Stimulated activated CD8-positive, alpha-beta memory T cell treated with anti-CD3 and anti-CD28 coated beads, Interleukin-15, amount 100 ng/mL, for 48 hours (primary cell): ENCODE measurements around the gene IFNLR1.

Experiments
- DNase-seq, 2 donors: peaks; one replicate each; pipeline ENCODE4 v3.0.0-alpha.2; 2020; ENCODE audit warnings: low read depth in 2 of 2

Gene IFNLR1

DNA sequence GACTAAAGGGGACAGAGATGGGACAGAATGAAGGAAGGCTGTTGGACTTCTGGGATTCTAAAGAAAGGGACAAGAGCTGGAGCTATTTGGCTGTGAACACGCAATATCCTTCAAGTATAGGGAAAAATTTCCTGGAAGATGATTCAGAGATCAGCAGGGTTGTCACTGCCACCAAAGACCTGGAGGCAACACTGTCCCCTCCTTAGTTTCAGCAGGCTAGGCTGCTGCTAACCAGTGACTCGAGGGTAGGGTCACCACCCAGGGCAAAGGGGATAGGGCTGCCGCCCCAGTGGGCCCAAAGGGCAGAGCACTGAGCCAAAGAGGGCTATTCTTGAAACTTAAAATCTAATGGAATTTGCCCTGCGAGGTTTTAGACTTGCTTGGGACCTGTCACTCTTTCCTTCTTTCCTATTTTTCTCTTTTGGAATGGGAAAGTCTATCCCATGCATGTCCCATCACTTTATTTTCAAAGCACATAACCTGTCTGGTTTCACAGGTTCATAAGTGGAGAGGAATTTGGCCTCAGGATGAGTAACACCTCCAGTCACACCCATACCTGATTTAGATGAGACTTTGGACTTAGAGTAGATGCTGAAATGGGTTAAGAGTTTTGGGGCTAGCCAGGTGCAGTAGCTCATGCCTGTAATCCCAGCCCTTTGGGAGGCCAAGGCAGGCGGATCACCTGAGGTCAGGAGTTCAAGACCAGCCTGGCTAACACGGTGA, 11.9 kb downstream of the IFNLR1 start:
- no peak for DNase-seq

DNA sequence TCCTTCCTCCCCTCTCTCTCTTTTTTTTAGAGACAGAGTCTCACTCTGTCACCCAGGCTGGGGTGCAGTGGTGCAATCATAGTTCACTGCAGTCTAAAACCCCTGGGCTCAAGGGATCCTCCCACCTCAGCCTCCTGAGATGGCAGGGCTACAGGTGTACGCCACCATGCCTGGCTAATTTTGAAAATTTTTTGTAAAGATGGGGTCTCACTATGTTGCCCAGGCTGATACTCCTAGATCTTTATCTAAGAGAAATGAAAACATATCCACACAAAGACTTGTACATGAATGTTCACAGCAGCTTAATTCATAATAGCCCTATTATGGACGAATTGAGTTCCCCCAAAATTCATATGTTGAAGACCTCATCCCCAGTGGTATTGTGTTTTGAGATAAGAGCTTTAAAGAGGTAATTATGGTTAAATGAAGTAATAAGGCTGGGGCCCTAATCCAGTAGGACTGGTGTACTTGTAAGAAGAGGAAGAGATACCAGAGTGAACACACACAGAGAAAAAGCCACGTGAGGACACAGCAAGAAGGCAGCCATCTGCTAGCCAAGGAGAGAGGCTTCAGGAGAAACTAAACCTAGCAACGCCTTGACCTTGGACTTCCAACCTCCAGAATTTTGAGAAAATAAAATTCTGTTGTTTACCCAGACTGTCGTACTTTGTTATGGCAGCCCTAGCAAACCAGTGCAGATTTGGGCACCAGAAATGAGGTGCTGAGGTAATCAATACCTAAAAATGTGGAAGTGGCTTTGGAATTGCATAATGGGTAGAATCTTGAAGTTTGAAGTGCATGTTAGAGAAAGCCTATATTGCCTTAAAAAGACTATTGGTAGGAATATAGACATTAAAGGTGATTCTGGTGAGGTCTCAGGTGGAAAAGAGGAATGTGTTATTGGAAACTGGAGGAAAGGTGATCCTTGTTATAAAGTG, 13.2 kb downstream of the IFNLR1 start:
- DNase-seq = no peak

DNA sequence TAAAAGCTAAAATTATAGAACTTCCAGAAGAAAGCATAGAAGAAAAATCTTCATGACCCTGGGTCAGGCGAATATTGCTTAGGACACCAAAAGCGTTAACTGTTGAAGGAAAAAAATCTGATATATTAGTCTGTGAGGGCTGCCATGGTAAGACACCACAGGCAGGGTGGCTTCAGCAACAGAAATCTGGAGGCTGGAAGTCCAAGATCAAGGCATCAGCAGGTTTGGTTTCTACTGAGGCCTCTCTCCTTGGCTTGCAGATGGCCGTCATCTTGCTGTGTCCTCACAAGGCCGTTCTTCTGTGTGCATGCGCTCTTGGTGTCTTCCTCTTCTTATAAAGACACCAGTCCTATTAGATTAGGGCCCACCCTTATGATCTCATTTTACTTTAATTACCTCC, 14.5 kb downstream of the IFNLR1 start:
- DNase-seq = no peak

DNA sequence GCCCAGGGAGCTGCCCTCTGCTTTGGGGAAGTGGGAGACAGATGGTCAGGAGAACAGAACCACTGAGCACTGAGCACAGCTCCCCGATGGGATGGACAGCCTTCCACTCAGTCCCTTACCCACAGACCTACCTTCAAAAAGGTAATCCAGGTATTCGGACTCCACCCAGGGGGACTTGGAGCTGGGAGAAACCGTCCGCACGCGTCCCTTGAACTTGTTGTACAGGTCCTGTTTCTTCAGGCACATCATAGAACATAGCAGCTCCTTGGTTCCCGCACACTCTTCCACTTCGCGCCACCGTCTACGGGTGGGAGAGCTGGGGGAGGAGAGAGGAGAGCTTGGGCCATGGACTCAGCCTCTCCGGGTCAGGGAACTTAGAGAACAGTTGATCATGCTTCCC, 17.8 kb downstream of the IFNLR1 start:
- DNase-seq = no peak

DNA sequence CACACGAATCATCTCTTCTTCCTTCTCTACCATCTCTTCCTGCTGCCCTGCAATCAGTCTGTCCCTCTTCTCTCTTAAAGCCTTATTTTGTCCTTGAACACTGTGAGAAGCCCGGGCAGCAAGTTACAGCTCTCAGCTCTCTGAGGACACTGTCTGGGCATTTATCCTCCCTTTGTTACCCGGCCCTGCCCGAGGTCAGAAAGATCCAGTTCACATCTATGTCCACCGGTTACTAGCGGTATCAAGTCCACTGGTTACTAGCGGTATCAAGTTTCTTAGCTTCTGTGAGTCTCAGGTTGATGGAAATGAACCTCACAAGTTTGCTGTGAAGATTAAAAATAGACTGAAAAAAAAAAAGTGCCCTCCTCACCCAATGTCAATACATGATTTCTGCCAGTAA, 18.8 kb downstream of the IFNLR1 start:
- no peak for DNase-seq

DNA sequence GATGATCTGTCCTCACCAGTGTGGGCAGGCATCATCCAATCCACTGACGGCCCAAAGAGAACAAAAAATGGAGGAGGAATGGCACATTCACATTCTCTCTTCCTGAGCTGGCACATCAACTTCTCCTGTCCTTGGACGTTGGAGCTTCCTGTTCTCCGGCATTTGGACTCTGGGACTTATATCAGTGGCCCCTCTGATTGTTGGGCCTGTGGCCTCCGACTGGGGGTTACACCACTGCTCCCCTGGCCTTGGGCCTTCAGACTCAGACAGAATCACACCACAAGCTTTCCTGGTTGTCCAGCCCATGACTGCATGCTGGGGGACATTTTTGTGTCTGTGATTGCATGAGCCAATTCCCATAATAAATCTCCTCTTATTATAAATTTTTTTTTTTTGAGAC, 20.1 kb downstream of the IFNLR1 start:
- DNase-seq = no peak

DNA sequence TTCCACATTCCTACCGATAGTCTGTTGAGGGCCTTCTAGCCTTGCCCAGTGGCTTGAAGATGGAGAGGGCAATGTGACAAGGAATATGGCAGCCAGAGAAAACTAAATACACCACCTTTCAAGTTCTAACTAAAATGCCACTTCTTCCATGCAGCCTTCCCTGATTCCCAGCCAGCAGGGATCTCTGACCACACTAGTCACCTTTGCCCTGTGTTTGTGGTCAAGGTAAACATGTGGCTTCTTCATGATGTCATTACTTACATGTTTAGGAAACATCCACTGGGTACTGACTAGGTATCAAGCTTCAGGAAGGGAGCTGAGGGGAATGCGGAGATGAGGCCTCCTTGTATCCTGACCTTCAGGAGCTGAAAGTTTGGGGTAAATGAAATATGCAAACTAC, 21.6 kb downstream of the IFNLR1 start:
- no peak for DNase-seq

DNA sequence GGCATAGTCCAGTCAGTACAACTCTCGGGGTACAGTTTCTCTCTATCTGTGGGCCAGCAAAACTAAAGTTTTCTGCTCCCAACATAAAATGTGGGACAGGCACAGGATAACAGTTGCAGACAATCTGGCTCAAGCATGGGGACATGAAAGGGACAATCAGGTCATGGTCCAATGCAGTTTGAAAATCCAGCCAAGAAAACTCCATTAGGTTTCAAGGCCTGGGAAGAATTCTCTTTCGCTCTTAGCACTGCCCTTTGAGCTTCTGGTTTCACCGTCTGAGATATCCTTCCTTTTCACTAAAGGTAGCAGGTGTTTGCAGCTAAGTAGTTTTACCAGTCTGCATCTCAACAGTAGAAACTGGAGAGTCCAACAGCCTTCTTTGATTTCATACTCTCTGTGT, 23.1 kb downstream of the IFNLR1 start:
- no peak for DNase-seq

DNA sequence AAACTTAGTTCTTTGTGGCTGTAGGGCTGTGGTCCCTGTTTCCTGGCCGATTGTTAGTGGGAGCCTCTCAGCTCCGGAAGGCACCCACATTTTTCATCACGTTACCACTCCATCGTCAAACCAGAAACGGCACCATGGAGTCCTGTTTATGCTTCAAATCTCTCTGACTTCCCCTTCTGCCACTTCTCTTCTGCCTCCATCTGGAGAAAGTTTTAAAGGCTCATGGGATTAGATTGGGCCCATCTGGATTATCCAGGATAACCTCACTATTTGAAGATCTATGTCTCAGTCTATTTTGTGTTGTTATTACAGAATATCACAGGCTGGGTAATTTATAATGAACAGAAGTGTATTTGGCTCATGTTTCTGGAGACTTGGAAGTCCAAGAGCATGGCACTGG, 24.9 kb downstream of the IFNLR1 start:
- no peak for DNase-seq

DNA sequence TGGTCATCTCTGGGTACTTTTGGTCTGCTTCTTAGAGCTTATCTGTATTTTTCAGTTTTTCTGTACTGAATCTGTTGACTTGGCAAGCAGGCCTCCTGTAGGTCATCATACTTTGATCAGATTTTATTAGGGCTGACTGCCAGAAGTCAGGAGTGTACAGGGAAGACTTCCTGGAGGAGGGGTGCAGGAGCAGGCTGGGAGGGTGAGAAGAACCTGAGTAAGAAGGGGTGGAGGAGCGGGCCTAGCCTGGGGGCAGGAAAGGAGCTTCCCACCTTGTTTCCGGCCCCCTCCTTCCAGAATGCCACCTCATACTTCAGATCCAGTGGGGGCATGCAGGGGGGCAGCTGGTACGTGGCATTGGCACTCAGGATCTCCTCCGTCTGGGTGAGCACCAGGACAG, 25.8 kb downstream of the IFNLR1 start:
- DNase-seq = no peak

DNA sequence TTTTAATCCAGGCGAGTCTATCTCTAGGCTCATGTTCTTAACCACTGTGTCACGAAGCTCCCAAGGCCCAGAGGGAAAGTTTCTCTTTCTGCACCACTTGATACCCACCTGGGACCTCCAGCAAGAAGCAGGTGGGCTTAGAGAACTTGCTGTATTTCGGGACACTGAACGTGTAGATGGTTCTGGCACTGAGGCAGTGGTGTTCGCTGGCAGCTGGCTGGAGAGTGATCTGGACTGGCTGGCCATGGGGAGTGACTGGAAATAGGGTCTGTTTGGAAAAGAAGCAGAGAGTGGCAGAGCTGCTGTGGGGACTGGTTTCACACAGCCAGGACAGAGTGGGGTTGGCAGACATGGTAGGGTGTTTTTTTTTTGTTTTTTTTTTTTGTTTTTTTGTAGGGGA, 27.7 kb downstream of the IFNLR1 start:
- no peak for DNase-seq

DNA sequence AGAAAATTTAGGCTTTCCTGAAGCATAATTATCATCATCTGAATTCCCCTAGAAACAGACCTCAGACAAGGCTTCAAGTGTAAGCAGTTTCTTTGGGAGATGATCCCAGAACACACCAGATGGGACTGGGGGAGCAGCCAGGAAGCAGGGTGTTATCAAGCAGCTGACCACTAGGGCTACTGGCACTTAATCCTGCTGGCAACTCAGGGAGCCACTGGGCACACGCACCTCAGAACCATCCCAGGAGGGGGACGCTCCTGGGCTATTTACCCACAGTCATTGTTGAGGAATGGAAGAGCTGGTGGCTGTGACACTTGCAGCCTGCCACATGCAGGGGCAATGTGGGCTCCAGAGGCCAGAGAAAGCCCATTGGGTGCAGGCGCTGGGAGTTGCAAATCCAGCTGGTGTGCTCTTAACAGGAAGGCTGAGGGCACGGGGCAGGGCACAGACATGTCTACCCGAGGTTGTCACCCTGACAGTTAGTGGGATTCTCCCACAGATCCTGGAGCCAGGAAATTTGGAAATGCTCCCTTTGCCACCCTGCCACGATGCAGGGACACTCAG, 29.1 kb downstream of the IFNLR1 start:
- no peak for DNase-seq

DNA sequence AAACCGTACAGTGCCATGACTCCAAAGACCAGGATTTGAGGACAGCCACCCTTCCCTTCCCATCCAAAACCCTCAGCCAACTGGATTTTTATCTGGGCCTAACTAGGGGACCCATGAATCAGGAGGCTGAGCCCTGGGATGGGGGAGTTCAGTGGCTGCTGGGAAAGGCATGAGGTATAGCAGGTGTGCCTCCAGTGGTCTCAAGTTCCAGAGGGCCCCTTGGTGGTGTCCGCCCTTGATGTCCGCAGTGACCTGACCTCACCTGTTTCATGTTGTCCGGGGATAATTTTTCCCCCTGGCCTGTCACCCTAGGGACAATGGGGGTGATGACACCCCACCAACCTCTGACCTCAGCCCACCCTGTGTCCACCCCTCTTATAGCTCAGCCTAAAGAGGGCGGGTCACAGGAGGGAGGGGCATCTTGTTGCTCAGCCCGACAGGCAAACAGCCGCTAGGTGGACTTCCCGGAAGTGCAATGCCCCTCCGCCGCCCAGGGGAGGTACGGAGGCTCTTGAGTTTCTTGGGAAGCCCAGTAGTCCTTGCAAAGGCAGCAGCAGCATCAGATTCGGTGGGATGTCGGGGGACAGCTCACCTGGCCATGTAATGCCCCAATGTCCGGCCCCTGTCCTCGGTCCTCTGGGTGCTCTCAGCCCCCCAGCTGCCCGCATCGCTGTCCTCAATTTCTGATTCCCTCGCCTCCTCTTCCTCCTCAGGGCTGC, 30.4 kb downstream of the IFNLR1 start:
- no peak for DNase-seq

DNA sequence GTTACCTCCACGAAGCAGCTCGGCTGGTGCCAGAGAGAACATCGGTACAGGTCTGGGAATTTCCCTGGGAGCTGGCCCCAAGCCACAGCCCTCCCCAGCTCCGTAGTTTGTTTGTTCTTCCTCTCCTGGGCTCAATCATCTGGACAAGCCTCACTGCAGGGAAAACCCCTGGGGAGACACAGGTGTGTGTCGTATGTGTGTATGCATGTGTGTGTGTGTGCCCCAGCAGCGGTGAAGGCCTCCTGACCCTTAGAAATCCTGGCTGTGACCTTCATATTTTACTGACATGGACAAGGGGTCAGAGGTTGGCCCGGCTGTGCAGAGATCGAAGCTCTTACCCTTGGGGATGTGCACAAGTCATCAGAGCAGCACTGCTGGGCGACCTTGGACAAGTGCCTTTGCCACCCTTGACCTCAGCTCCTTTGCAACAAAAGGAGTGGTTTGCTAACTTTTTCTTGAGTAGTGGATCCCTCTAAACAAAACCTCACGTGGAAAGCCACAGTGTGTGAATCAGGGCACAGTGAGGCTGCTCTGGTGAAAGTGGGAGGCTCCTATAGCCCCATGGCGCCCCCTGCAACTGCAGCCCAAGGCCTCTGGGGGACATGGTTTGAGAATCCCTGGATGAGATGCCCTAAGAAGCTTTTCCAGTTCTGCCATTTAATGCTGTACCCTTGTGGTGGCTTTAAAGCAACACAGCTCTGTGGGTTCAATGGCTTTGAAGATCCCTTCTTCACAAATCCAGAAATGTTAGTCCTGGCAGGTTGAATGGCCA, 31.9 kb downstream of the IFNLR1 start:
- no peak for DNase-seq

DNA sequence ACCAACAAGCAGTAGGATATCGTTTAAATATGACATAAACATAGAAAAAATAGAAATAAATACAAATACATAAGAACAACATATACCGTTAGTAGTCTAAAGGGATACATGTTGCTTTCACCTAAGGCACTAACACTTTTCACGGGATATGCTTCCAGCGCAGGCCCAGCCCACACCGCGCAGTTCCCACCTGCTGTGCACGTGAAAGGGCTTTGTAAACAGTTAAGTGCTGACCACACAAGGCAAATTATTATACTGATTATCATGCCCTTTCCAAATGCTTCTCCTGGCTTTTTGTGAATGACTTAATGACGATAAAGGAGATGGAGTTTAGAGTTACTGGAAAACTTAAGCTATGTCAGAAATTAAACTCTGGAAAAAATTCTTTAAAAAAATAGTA, 32.9 kb downstream of the IFNLR1 start:
- no peak for DNase-seq

DNA sequence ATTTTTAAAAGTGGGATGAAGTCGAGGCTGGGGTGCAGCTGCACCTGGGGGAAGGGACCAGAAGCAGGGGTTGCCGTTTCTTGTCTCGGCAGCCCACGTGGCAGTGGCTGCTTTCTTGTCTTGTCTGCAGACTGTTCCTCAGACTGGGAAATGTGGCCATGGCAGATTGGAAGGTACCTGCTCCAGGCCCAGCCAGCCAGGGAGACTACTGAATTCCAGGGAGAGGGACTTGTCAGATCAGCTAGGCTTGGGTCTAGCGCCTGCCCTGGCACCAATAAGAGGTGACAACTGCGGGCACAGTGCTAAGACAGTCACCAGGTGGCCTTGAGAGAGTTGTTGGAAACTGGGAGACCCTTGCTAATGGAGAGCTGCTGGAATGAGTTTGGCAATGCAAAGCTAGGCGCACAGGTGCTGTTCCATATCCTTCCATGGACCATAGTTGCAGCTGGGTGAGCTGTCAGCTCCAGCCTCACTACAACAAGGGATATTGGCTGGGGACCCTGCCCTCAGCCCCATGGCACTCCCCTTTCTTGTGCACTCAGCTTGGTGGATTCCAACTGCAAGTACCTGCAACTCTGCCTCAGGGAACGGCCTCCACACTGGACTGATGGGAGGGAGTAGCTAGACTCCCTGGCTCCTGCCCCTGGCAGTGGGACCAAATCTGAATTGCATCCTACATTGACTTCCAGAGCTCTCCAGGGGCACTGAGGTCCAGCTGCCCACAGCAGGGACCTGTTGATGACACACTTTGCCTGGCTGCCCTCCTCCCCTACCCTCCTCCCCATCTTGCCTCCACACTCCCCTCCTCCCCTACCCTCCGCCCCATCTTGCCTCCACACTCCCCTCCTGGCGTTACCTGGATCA, 34.2 kb downstream of the IFNLR1 start:
- no peak for DNase-seq

DNA sequence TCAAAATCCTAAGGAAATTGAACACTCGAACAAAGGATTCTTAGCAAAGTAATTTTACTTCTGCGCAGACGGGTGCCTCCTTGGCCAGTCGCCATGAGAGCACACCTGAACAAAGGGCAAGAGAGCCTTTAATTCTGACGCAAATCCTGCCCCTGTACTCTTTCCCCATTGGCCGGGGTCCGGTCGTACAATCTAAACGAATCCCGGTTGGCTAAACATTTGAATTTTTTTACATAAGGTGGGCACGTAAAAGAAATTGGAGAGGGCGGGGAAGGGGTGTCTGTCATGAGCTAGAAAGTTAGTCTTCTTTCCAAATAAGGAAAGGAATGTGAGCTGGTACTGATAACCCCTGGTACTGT, 35.9 kb downstream of the IFNLR1 start:
- no peak for DNase-seq

DNA sequence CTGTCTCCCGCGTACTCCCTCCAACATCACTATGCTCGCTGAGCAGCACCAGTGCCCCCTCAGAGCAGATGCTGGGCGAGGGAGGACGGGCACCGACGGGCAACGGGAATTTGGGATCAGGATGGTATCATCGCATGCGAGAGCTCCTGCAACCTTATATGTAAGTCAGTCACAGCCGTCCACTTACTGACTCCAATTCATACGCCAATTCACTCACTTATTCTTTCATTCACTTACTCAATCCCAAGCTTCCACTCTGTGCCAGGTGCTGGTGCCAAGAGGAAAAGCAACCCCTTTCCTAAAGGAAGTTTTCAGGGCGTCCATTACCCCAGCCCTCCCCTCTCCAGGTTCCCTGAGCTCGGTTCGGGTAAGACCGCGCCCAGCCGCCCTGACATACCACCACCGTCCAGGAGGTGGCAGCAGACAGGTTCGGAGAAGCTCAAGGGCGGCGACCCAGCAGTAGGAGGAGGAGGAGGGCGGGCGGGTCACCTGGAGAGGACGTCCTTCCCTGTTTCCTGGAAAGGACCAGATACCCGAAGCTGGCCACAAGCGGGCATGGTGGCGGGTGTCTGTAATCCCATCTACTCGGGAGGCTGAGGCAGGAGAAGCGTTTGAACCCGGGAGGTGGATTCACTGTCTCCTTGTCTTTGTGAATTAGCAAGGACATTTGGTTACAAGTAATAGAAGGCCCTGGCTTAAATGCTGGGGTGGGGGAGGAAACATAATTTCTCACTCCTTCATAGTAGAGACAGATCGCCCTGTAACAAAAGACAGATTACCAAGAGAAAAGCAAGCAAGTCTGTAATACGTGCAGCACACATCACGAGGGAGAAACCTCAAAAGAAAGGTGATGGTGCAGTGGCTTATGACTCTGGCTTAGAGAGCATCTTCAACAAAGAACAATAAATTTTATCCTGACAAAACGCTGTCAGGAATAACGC, 36.6 kb downstream of the IFNLR1 start:
- DNase-seq = peak; percentile 75 to 78

DNA sequence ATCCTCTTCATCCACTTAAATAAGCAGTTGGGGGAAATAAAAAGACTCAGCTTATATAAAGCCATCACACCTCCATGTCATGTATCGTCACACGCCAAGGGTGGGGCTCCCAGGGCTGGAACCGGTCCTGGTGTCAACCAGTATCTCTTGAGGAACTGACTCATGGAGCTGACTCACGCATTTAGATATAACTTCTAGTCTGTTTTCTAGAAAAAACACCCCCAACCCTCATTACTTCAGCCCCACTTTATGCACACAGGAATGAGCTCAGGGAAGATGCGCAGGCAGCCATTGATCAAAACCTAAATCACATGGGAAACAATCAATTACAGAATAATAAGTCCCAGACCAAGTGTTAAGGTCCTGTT, 37.2 kb downstream of the IFNLR1 start:
- DNase-seq = peak; percentile 37 to 43
